Activated CD8-positive, alpha-beta memory T cell treated with anti-CD3 and anti-CD28 coated beads, Interleukin-2, amount 50 U/mL, for 1 hour (primary cell): ENCODE measurements around the gene OTC.

Experiments
- DNase-seq: peaks from one replicate; pipeline ENCODE4 v3.0.0-alpha.2; 2020; ENCODE audit errors: extremely low read depth

The OTC gene

GRCh38 chrX:38352362-38352761, at the start of gene OTC:
Gene OTC, plus strand, starts transcription at chrX:38352604. Its CDS starts 93 bp downstream, at chrX:38352697.
- DNase-seq, result no peak

- DNase-seq, result no peak
These were observed 48.4 kb upstream of the OTC start for GRCh38 chrX:38304010-38304409.

GRCh38 chrX:38305971-38306370, 46.4 kb upstream of the OTC start:
- no peak for DNase-seq

DNA sequence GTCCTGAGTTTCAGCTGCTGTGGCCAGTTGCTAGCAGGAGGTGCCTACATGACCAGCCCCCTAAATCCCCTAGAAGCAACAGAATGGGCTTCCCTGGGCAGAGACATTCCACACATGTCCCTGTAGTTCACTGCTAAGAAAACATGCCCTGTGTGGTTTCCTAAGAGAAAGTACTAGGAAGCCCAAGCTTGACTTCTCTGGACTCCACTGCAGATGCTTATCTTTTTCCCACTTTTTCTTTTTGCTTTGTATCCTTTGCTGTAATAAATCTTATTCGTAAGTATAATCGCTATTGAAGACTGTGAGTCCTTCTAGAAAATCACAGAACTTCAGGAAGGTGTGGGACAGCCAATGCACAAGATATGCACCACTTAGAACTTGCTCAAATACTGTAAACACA, 40.7 kb upstream of the OTC start:
- no peak for DNase-seq

DNA sequence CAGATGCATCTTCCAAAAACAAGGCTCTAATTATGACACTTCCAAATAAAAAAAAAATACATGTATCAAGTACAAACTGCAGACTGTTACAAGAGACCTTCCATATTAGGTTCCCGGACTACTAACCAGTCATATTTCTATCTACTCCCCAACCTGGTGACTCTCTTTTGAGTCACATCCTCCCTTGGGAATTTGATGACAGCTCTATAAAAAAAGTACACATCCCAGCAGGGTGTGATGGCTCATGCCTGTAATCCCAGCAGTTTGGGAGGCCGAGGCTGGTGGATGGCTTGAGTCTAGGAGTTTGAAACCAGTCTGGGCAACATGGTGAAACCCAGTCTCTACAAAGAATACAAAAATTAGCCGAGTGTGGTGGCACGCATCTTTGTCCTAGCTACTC, 40.0 kb upstream of the OTC start:
- DNase-seq, result no peak

DNA sequence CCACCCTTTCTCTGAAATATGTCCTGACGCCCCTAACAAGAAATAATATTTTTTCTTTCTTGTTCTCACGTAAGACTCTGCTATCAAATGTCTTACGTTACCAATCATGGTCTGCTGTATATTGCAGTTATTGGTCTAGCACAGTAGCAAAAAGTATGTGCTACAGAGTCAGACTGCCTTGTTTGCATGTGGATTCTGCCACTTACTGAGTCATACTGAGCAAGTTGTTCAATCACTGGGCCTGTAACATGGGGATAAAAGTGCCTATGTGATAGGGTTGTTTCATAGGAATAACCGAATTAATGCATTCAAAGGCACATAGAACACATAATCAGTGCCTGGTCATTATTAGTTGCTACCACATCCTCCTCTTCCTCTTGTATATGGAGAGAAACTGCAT, 39.2 kb upstream of the OTC start:
- DNase-seq, result no peak

- DNase-seq, result no peak
These were observed 37.2 kb upstream of the OTC start for GRCh38 chrX:38315186-38315585.

GRCh38 chrX:38318196-38318595, 34.2 kb upstream of the OTC start:
- no peak for DNase-seq

DNA sequence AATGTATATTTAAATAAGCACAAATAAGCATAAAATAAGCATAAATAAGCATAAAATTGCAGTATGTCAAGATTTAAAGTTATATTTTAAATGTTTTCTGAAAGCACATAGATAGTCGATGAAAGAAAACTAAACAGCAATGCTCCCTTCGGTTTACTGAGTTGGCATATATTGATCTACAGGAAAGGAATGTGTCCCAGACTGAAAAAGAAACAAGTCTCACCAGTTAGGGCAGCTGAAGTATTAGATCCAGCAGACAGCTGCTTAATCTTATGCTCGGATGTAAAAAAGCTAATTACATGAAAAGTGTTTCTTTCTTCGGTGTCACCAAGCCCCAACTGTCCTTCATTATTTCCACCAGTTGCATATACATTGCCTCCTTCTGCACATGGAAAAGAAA, 33.8 kb upstream of the OTC start:
- DNase-seq, result no peak

DNA sequence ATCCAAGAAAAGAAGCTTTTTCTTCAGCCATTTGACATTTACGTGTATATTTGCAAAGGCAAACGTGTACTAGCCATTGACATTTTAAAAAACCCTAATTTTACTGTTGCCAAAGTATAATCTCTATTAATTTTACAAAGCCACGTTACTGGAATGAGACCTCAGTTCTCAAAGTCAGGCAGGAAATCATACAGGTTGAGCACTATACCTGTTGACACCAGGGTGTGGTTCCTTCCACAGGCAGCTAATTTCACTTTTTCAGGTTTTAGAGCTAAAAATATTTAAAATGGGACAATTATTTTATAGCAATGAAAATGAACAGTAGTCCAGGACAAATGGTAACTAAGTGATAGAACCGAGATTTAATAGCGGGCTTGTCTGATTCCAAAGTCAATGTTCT, 31.6 kb upstream of the OTC start:
- DNase-seq, result no peak

GRCh38 chrX:38326086-38326485, 26.3 kb upstream of the OTC start:
- DNase-seq, result no peak

GRCh38 chrX:38327007-38327774, 25.2 kb upstream of the OTC start, which contains the start of gene RPGR:
Gene RPGR, minus strand, starts transcription at chrX:38327509. Its CDS starts 142 bp downstream, at chrX:38327367.
- DNase-seq, result peak; percentile 78

GRCh38 chrX:38327775-38328081, 24.7 kb upstream of the OTC start:
- DNase-seq, result no peak

DNA sequence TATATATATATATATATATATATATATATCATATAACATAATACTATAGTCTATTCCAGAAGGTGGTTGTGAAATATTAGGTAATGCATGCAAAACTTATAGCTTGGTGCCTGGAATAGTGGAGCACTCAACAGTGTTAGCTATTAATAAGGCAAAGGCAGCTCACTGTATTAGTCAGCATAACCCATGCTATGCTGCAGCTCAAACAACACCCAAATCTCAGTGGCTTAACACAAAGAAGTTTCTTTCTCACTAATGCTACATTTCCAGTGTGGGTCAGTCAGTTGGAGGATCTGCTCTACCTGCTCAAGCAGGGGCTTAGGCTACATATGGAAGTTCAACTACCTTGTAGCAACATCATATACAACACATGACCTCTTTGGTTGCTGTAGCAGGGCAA, 19.9 kb upstream of the OTC start:
- no peak for DNase-seq

GRCh38 chrX:38335382-38335781, 17.0 kb upstream of the OTC start:
- DNase-seq, result no peak

- DNase-seq, result no peak
These were observed 15.7 kb upstream of the OTC start for GRCh38 chrX:38336538-38337240.

DNA sequence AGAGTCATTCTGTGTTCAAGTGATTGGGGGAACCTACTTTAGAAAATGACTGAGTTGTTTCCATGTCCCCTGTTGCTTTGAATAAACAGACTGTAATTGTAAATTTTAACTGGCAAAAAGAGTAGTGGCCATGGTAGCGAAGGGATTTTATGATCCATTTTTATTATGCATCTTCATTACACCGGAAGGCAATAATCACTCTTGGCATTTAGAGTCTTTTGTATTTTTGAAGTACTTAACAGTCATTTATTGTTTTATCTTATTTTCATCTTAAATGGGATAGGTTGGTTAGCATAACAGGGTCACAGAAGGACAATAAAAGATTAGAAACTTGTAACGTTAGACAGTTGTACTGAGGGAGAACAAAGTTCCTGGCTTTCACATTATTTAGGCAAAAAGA, 11.0 kb upstream of the OTC start:
- no peak for DNase-seq

GRCh38 chrX:38342853-38343778, 9.3 kb upstream of the OTC start:
- no peak for DNase-seq

- no peak for DNase-seq
These were observed 6.3 kb upstream of the OTC start for GRCh38 chrX:38346150-38346549.

- no peak for DNase-seq
These were observed 5.3 kb upstream of the OTC start for GRCh38 chrX:38347136-38347535.

DNA sequence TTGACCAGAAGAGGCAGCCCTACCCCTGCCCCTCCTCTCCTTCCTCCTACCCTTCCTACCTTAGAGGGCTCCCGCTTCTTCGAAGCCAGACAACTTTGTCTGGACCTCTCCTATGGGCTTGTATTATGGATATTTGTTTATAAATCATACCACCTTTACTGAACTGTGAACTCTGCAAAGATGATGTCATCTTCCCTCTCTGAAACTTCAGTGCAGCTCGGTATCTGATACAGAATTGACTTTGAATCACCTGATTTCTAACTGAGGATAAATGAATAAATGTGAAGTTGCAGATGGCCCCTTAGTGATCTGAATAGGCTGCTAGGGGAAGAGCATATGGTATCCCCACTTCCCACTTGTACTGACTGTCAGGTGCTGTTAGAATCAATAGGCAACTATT, 1.1 kb upstream of the OTC start:
- no peak for DNase-seq

DNA sequence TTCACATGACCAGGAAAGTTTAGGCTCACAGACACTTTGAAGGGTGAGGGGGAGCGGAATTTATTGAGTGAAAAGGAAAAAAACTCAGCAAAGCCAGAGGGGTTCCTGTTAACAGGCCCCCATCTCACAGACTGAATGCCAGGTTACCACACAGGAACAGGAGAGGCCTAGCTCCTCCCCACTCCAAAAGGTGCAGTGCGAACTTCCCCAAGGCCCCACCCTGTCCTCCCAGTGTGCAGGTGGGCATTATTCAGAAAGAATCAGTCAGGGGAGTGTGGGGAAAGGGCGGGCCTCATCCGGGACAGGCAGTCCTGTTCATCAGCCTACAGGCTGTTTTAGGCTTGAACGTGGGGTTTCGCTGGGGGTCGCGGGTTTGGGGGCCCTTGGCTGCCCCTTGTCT, 4.0 kb downstream of the OTC start:
- DNase-seq, result no peak
